Neural cell (in vitro differentiated cells): ENCODE data around the gene ZNF483. TPM values are rescaled to one million over a fixed set of nuclear protein-coding genes. Genes with fewer than 3 reads are reported as not detected.

ENCODE experiments used
- H2AFZ ChIP-seq: fragments of 200-600, 300-800 bp; sonication (generic), shearing (Covaris generic); 2 replicates; pipeline ENCODE4 v1.6.0; 2014; ENCODE audit warnings: low read depth, mild to moderate bottlenecking, antibody characterized with exemption, low read length, moderate library complexity
- H3F3A ChIP-seq: fragments of 200-600 bp; shearing (Covaris generic); 2 replicates; pipeline ENCODE4 v1.6.1; 2016; ENCODE audit warnings: mild to moderate bottlenecking, moderate library complexity, mixed read lengths, antibody characterized with exemption, low read length; ENCODE audit not compliant: insufficient read depth, poor library complexity, severe bottlenecking
- H3K27ac ChIP-seq: fragments of 200-600, 300-800 bp; sonication (generic), shearing (Covaris generic); 2 replicates; pipeline ENCODE4 v1.5.1; 2014; ENCODE audit warnings: mild to moderate bottlenecking, low read length, moderate library complexity
- H3K27me3 ChIP-seq: fragments of 300-800, 200-600 bp; sonication (generic), shearing (Covaris generic); 2 replicates; pipeline ENCODE4 v1.6.0; 2014; ENCODE audit warnings: mild to moderate bottlenecking, low read depth, low read length, moderate library complexity; ENCODE audit not compliant: insufficient read depth
- H3K36me3 ChIP-seq: fragments of 300-800, 200-600 bp; sonication (generic), shearing (Covaris generic); 2 replicates; pipeline ENCODE4 v1.5.1; 2014; ENCODE audit warnings: mild to moderate bottlenecking, antibody characterized with exemption, low read length, moderate library complexity; ENCODE audit not compliant: insufficient read depth
- H3K4me2 ChIP-seq: fragments of 300-800, 200-600 bp; sonication (generic), shearing (Covaris generic); 2 replicates; pipeline ENCODE4 v1.6.0; 2014; ENCODE audit warnings: mild to moderate bottlenecking, low read length
- H3K4me3 ChIP-seq: fragments of 300-800, 200-600 bp; sonication (generic), shearing (Covaris generic); 2 replicates; pipeline ENCODE4 v1.5.1; 2014; ENCODE audit warnings: mild to moderate bottlenecking, low read length, moderate library complexity
- H3K79me2 ChIP-seq: fragments of 200-600 bp; shearing (Covaris generic); replicated peaks from 2 replicates; pipeline ENCODE4 v1.6.0; 2014; ENCODE audit warnings: mild to moderate bottlenecking, low read length, moderate library complexity; ENCODE audit not compliant: insufficient read depth
- H3K9ac ChIP-seq: fragments of 300-800, 200-600 bp; sonication (generic), shearing (Covaris generic); 2 replicates; pipeline ENCODE4 v1.6.1; 2016; ENCODE audit warnings: mild to moderate bottlenecking, low read length, mixed read lengths
- H3K9me2 ChIP-seq: fragments of 200-600 bp; shearing (Covaris generic); 2 replicates; pipeline ENCODE4 v1.6.1; 2016; ENCODE audit warnings: mild to moderate bottlenecking, low read length, mixed read lengths; ENCODE audit not compliant: insufficient read depth
- H3K9me3 ChIP-seq: fragments of 200-600, 300-800 bp; sonication (generic), shearing (Covaris generic); 2 replicates; pipeline ENCODE4 v1.6.1; 2016; ENCODE audit warnings: mild to moderate bottlenecking, mixed run types, low read length, moderate library complexity, mixed read lengths
- H4K20me1 ChIP-seq: fragments of 200-600 bp; shearing (Covaris generic); 2 replicates; pipeline ENCODE4 v1.6.1; 2016; ENCODE audit warnings: mild to moderate bottlenecking, mixed run types; ENCODE audit not compliant: insufficient read depth
- EP300 ChIP-seq: fragments of 450-650 bp; conservative IDR thresholded peaks from 2 replicates; pipeline ENCODE4 v1.6.1; 2014; ENCODE audit warnings: antibody characterized with exemption, mild to moderate bottlenecking, moderate library complexity; ENCODE audit not compliant: poor library complexity, severe bottlenecking
- EZH2 ChIP-seq: fragments of 200-600, 300-800 bp; shearing (Covaris generic), sonication (generic); IDR thresholded peaks from 2 replicates; pipeline ENCODE4 v1.6.1; 2014; ENCODE audit warnings: antibody characterized with exemption, low read length, borderline replicate concordance, mild to moderate bottlenecking; ENCODE audit not compliant: insufficient read depth, poor library complexity, severe bottlenecking
- MXI1 ChIP-seq: fragments of 450-650 bp; conservative IDR thresholded peaks from 2 replicates; pipeline ENCODE4 v1.6.1; 2014; ENCODE audit warnings: antibody characterized with exemption, mild to moderate bottlenecking; ENCODE audit not compliant: poor library complexity, severe bottlenecking
- POLR2AphosphoS5 ChIP-seq: IDR thresholded peaks from 2 replicates; pipeline ENCODE4 v1.6.1; 2012
- RAD21 ChIP-seq: fragments of 450-650 bp; conservative IDR thresholded peaks from 2 replicates; pipeline ENCODE4 v1.6.1; 2014; ENCODE audit warnings: antibody characterized with exemption, mild to moderate bottlenecking, moderate library complexity
- SMC3 ChIP-seq: fragments of 450-650 bp; conservative IDR thresholded peaks from 2 replicates; pipeline ENCODE4 v1.6.1; 2014; ENCODE audit warnings: antibody characterized with exemption, mild to moderate bottlenecking, moderate library complexity; ENCODE audit not compliant: poor library complexity
- TAF1 ChIP-seq: IDR thresholded peaks from 2 replicates; pipeline ENCODE4 v1.6.1; 2012; ENCODE audit warnings: low read depth
- polyA plus RNA-seq: library from polyadenylated mRNA; depleted of rRNA; stranded (reverse); fragments of >200 nt; gene quantifications from 2 replicates; pipeline ENCODE4 v1.2.3, GENCODE V29; 2014
- TF ChIP-seq, protein P1 (sequence below): fragments of 450-650 bp; IDR thresholded peaks from 2 replicates; pipeline ENCODE4 v1.5.1; 2014; ENCODE audit warnings: antibody characterized with exemption, mild to moderate bottlenecking, moderate library complexity; ENCODE audit not compliant: poor library complexity, severe bottlenecking
- TF ChIP-seq, protein P2 (sequence below): IDR thresholded peaks from 2 replicates; pipeline ENCODE4 v1.6.1; 2012; ENCODE audit warnings: borderline replicate concordance

The ZNF483 gene
- polyA plus RNA-seq, 1 donor from 2014 or later = 2.9 TPM

DNA sequence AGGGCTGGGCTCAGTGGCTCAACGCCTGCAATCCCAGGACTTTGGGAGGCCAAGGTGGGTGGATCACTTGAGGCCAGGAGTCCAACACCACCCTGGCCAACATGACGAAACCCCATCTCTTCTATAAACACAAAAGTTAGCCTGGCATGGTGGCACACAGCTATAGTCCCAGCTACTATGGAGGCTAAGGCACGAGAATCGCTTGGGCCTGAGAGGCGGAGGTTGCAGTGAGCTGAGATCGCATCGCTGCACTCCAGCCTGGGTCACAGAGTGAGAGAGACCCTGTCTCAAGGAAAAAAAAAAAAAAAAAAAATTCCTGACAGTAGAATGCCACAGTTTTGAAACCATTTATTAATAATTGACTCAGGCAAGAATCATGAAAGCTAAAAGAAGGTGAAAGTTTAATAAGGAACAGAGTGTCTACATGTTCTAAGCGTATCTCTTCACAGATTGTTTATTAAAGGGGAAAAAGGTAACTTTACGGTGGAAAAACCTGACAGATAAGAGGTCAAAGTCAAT is 80.1 kb downstream of the ZNF483 start:
- H3K4me2 ChIP-seq = no peak overlapping the region
- H3K9me3 ChIP-seq = no peaks in the 10 kb centered on the region
- H2AFZ ChIP-seq = no peak overlapping the region
- H3K36me3 ChIP-seq = no peaks in the 10 kb centered on the region
- H3K27me3 ChIP-seq = peaks cover 3% of the 10 kb centered on the region
- no peak overlapping the region for H3K4me3 ChIP-seq
- H3K9me2 ChIP-seq = no peaks in the 10 kb centered on the region
- no peaks in the 10 kb centered on the region for H3K79me2 ChIP-seq
- no peaks in the 10 kb centered on the region for H3F3A ChIP-seq
- no peak overlapping the region for H3K9ac ChIP-seq
- no peaks in the 10 kb centered on the region for H4K20me1 ChIP-seq
- no peak overlapping the region for H3K27ac ChIP-seq
- TF ChIP-seq SMC3 = no peak

DNA sequence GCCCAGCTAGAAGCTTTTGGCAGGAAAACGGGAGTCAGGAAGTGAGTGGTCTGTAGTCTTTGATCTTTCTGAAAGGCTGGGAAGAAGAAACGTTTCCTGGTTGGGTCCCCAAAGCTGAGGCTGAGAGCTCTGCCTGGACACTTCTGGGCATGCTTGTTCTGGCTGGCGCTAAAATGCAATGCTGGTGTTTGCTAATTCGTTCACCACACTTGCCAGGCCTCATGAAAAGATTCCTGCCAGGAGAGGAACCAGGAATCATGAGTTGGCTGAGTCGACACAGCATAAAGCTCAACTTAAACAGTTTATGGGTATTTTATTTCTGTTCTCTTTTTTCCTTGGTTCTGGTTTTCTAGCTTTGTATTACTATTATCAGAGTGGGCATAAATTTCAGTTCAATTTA is 85.2 kb downstream of the ZNF483 start:
- Histone ChIP-seq H4K20me1 (no peaks in the 10 kb centered on the region), H3K79me2 (no peaks in the 10 kb centered on the region), H3K9me3 (no peaks in the 10 kb centered on the region), H3K4me2 (no peak overlapping the region), H3K4me3 (no peak overlapping the region), H3K9me2 (no peaks in the 10 kb centered on the region), H3F3A (no peaks in the 10 kb centered on the region), H3K9ac (no peak overlapping the region), H3K27me3 (no peaks in the 10 kb centered on the region), H2AFZ (no peak overlapping the region), H3K36me3 (no peaks in the 10 kb centered on the region), H3K27ac (no peak overlapping the region)
- TF ChIP-seq EP300 = no peak
- no peak for TF ChIP-seq RAD21
- no peak for TF ChIP-seq POLR2AphosphoS5
- TF ChIP-seq, protein P1, sequence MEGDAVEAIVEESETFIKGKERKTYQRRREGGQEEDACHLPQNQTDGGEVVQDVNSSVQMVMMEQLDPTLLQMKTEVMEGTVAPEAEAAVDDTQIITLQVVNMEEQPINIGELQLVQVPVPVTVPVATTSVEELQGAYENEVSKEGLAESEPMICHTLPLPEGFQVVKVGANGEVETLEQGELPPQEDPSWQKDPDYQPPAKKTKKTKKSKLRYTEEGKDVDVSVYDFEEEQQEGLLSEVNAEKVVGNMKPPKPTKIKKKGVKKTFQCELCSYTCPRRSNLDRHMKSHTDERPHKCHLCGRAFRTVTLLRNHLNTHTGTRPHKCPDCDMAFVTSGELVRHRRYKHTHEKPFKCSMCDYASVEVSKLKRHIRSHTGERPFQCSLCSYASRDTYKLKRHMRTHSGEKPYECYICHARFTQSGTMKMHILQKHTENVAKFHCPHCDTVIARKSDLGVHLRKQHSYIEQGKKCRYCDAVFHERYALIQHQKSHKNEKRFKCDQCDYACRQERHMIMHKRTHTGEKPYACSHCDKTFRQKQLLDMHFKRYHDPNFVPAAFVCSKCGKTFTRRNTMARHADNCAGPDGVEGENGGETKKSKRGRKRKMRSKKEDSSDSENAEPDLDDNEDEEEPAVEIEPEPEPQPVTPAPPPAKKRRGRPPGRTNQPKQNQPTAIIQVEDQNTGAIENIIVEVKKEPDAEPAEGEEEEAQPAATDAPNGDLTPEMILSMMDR = no peak
- TF ChIP-seq SMC3 = no peak
- TF ChIP-seq, protein P2, sequence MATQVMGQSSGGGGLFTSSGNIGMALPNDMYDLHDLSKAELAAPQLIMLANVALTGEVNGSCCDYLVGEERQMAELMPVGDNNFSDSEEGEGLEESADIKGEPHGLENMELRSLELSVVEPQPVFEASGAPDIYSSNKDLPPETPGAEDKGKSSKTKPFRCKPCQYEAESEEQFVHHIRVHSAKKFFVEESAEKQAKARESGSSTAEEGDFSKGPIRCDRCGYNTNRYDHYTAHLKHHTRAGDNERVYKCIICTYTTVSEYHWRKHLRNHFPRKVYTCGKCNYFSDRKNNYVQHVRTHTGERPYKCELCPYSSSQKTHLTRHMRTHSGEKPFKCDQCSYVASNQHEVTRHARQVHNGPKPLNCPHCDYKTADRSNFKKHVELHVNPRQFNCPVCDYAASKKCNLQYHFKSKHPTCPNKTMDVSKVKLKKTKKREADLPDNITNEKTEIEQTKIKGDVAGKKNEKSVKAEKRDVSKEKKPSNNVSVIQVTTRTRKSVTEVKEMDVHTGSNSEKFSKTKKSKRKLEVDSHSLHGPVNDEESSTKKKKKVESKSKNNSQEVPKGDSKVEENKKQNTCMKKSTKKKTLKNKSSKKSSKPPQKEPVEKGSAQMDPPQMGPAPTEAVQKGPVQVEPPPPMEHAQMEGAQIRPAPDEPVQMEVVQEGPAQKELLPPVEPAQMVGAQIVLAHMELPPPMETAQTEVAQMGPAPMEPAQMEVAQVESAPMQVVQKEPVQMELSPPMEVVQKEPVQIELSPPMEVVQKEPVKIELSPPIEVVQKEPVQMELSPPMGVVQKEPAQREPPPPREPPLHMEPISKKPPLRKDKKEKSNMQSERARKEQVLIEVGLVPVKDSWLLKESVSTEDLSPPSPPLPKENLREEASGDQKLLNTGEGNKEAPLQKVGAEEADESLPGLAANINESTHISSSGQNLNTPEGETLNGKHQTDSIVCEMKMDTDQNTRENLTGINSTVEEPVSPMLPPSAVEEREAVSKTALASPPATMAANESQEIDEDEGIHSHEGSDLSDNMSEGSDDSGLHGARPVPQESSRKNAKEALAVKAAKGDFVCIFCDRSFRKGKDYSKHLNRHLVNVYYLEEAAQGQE = no peak
- no peak for TF ChIP-seq TAF1
- TF ChIP-seq EZH2 = no peak
- TF ChIP-seq MXI1 = no peak

DNA sequence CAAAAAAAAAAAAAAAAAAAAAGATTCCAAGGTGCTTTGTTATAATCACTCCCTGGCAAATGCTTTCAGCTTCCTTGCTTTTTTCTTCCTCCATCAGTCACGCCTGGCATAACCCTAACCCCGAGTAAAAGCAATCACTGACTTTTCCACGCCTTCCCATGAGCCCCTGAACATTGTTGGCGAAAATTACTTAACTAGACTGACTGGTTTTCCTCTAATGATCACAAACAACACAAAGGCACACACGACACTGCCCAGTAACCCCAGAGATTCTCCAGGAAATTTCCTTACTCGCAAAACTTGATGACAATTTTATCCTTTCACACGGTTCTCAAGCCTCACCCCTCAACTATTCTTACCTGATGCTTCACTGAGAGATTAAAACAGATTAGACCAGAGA is 85.9 kb downstream of the ZNF483 start:
- H3K79me2 ChIP-seq = no peaks in the 10 kb centered on the region
- no peaks in the 10 kb centered on the region for H3K9me2 ChIP-seq
- no peak overlapping the region for H3K4me3 ChIP-seq
- H3K27me3 ChIP-seq = no peaks in the 10 kb centered on the region
- TF ChIP-seq, protein P2 = no peak
- TF ChIP-seq POLR2AphosphoS5 = no peak
- no peak for TF ChIP-seq MXI1
- TF ChIP-seq TAF1 = no peak
- no peak for TF ChIP-seq EZH2
- no peaks in the 10 kb centered on the region for H4K20me1 ChIP-seq
- no peak overlapping the region for H3K27ac ChIP-seq
- H3K9ac ChIP-seq = no peak overlapping the region
- H2AFZ ChIP-seq = no peak overlapping the region
- no peaks in the 10 kb centered on the region for H3F3A ChIP-seq
- H3K4me2 ChIP-seq = no peak overlapping the region
- H3K9me3 ChIP-seq = no peaks in the 10 kb centered on the region
- no peaks in the 10 kb centered on the region for H3K36me3 ChIP-seq
